GM21576 (cell line): Measurements from ENCODE around the gene IPPK.

Experiments used
- ATAC-seq: cut with Tn5 transposase; IDR thresholded peaks from one replicate; pipeline ENCODE4 v1.9.1; 2021; ENCODE audit warnings: mild to moderate bottlenecking, moderate library complexity; ENCODE audit not compliant: unreplicated experiment

Gene IPPK

GRCh38 chr9:92696619-92697018 lies 26.7 kb upstream of the IPPK start:
- ATAC-seq = no peak

GRCh38 chr9:92686954-92687353 lies 17.0 kb upstream of the IPPK start:
- no peak for ATAC-seq

DNA sequence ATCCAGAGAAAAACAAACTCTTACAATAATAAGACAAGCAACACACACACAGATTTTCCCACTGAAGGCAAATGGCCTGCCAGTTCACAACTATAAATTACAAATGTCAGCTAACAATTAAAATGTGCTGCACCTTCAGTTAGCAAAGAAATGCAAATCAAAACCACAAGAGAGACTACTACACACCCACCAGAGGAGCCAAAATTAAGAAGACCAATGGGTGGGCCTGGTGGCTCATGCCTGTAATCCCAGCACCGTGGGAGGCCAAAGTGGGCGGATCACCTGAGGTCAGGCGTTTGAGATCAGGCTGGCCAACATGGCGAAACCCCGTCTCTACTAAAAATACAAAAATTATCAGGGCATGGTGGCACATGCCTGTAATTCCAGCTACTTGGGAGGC lies 15.1 kb upstream of the IPPK start:
- no peak for ATAC-seq

GRCh38 chr9:92682269-92682668 lies 12.3 kb upstream of the IPPK start:
- ATAC-seq = no peak

DNA sequence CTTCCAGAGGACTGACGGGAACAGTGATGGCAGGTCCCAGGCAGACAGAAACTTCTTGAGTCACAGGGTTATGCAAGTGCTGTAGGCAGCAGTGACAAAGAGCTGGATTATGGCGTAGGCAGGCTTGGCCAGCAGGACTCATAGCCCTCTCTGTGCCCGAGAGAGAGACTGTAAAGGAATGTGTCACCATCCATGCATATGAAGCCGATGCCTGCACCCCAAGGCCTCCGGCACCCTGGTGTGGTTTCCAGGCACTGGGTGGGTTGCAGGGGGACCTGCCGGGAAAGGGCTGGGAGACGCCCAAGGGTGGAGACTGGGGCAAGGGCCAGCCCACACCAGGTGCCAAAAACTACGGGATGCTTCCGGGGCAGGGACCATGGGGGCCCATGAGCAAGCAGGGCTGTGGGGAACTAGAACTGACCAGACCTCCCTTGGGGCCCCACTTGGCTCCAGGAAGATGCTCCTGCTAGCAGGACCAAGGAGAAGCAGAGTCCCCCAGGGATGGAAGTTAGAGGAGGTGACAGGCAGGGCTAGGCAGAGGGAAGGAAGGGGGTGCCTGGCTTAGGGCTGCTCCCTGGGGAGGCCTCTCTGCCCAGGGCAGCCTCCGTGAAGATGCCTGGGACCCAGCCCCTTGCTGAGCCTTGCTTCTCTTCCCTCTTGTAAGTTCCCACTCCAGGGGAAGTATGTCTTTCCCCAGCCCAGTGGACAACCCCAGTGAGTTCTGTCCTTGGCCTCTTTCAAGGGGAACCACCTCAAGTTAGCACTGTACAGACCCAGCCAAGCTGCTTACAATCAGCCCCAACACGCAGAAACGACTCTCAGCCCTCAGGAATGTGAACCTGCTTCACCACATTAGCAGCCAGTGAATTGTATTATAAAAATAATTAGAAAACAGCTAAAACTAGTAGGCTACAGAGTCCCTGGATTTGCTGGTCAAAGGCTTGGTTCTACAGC lies 10.5 kb upstream of the IPPK start:
- ATAC-seq = no peak

DNA sequence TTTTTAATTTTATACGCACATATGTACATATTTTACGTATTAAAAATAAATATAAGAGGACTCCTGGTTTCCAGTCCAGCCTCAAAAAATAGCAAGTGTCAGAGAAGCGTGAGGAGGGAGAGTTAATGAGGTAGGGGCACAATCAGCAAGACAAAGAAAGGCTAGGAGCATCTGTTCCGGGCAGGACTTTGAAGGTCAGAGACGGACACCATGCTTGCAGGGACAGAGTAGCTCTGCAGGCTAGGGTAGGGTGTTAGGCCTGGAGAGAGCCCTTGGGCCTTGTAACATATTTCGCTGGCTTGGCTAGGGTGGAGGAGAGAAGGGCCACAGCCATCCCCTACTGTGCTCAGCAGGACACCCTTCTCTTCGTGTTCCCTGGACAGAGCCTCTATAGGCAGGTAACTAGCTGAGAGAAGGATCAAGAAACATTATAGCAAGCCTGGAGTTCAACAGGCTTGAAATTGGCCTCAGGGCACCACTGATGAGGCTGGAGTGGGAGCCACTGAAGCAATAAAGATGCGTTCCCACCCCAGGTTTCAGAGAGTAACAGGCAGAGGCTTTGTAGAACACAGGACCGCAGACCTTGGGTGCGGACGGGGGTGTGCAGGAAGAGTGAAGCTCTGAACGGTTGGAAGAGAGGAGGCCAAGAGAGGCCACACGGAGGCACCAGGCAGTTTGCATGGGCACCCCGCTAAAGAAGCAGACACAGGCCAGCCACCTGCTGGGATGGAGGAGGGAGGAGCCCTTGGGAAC lies 9.7 kb upstream of the IPPK start:
- ATAC-seq = no peak

GRCh38 chr9:92671323-92671722 lies 1.4 kb upstream of the IPPK start:
- ATAC-seq = no peak

DNA sequence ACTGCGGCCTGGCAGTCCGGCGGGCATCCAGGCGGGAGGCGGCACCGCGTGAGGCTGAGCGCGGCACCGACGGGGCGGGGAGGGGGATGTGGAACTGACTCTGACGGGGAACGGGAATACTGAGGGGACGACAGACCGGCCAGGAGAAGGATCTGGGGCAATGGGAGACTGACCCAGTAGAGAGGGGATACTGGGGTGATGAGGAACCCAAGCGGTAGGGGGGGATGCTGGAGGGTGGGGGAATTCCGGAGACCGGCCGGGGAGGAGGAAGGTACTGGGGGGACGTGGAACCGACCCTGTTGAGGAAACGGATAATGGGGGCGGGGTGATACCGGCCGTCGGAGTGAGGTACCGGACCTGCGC lies 423 bp downstream of the IPPK start:
- peak; percentile 3 for ATAC-seq

- no peak for ATAC-seq
Observed at GRCh38 chr9:92668746-92669526, 995 bp downstream of the IPPK start.

GRCh38 chr9:92666912-92667532 lies 2.9 kb downstream of the IPPK start:
- no peak for ATAC-seq

- ATAC-seq = no peak
Observed at GRCh38 chr9:92666236-92666635, 3.7 kb downstream of the IPPK start.

DNA sequence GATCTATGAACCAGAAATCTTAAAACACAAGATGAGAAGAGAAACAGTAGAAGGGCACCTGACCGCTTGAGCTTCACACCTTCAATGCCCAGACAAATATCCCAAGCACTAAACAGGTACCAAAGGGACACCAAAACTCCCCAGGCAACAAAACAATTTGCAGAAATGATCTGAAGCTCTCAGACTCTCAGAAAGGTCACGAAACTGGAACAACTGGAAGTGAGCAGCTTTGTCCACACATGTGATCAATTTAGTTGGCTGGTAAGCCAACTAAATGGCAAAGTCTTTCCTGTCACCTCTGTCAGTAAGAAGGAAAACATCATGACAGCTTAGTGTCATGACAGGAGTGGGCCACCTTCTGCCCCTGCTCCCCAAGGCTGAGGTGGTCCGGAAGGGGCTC lies 4.1 kb downstream of the IPPK start:
- no peak for ATAC-seq

GRCh38 chr9:92664394-92665152 lies 5.4 kb downstream of the IPPK start:
- ATAC-seq = no peak

DNA sequence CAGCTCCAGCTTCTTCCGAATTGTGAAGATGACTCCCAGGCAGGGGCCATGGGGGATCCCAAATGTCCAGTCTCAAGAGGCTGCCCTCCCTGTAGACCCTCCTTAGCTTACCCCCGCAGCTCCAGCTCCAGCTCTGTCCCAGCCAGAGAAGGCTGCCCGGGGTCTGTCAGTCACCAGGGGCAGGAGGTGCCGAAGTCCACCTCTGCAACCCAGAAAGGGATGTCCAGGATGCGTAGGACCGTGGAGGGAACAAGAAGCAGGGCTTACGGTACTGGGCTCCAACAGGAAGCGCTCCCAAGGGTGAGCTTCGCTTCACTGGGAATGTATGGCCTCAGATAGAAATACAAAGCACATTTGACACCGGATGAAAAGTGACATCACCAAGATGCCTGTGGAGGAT lies 6.0 kb downstream of the IPPK start:
- no peak for ATAC-seq

- ATAC-seq = no peak
Observed at GRCh38 chr9:92663126-92663525, 6.8 kb downstream of the IPPK start.

- ATAC-seq = no peak
Observed at GRCh38 chr9:92661743-92662142, 8.2 kb downstream of the IPPK start.

DNA sequence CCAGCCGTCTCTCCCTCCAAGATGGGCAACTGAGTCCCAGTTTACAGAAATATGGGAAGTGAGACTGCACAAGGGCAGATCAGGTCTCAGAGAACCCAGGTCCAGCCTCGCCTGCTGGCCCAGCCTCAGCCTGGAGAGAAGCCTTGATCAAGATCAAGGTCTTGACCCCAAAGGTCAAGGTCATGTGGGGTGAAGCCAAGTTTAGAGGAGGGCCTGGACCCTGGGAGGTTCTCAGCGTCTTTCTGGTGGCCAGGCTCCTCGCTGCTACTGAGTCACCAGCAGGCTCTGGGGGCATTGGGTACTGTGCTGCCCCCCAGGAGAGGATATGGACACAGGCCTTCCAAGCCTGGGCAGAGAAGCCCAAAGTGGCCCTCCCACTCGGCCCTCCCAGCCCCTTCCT lies 8.8 kb downstream of the IPPK start:
- ATAC-seq = no peak

GRCh38 chr9:92660266-92660665 lies 9.7 kb downstream of the IPPK start:
- no peak for ATAC-seq

GRCh38 chr9:92659601-92660000 lies 10.3 kb downstream of the IPPK start:
- ATAC-seq = no peak

DNA sequence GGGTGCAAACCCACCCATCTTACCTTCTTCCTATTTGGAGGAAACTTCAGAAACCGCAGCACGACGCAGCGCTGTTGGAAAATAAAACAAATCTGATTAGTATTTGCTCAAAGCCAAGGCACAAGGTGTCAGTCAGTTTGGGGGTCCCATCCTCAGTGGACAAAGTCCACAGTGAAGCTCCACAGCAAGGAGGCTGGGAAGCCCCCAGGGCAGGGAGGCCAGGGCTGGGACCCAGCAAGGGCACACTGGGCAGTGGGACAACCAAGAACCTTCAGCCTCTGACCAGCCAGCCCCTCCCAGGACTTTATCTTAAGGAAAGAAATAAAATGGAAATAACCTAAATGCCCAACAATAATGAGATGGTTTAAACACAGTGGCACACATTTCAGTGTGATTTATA lies 11.3 kb downstream of the IPPK start:
- ATAC-seq = no peak
